Stimulated activated CD4-positive, alpha-beta T cell treated with anti-CD3 and anti-CD28 coated beads, Interleukin-15, amount 100 ng/mL, for 24 hours (primary cell): ENCODE results near the gene TASP1.
"Not testable (repeated sequence)": the region's sequence is repeated elsewhere in the genome, so short reads cannot be mapped to it uniquely, and the experiment has no call there.

Experiments
- DNase-seq: peaks from one replicate; pipeline ENCODE4 v3.0.0-alpha.2; 2020

Gene TASP1

DNA sequence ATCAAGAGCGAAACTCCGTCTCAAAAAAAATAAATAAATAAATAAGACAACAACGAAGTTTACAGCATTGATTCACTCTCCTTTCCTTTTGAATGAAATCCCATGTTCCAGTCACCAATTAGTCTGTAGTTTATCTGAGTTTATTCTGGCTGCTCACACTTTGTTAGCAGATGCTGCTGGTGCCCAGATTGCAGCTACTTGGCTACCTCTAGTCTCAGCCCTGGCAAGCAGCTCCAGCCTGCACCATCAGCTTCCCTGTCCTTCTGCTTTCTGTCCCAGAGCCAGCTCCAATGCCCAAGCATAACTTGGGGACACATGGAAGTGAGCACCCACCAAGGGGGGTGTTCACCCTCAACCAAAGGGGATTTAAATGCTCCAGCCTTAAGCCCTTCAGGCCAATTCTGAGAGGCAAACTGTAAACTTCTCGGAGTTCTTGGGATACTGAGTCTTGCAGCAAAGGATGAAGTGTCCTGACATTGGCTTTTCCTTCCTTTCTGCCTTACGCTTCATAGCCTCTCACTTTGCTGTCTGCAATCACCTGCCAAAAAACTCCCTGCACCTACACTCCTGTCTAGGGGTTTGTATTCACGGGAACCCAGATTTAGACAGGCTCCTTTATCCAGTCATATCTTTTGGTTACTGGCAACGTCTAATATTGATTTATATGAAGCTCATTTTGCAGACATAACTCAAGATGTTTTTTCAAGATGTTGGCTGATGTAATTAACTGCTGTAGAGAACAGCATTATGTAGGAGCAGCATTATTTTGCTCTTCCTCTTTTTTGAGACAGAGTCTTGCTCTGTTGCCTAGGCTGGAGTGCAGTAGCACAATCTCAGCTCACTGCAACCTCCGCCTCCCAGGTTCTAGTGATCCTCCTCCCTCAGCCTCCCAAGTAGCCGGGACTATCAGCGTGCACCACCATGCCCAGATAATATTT, 9.8 kb upstream of the TASP1 start:
- DNase-seq, result no peak

DNA sequence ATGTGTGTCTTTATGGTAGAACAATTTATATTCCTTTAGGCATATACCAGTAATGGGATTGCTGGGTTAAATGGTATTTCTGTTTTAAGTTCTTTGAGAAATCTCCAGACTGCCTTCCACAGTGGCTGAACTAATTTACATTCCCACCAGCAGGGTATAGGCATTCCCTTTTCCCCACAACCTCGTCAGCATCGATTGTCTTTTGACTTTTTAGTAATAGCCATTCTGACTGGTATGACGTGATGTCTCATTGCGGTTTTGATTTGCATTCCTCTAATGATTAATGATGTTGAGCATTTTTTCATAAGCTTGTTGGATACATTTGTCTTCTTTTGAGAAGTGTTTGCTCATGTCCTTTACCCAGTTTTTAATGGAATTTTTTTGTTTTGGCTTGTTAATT, 5.3 kb upstream of the TASP1 start:
- DNase-seq, result no peak

DNA sequence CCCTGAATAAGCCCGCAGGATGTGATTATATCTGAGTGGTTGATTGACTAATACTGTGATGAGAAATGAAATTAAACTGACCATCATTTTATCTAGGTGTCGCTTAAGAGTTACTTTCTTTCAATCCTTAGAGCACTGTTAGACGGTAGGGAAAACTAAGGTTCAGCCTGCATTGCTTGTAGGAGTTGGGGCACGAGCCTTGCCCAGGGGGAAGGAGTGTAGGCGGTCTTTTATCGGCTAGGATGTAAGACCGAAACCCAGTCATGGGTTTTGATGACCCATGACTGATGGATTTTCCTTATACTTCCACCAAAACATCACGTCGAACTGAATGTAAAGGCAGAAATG, 392 bp upstream of the TASP1 start:
- no peak for DNase-seq

DNA sequence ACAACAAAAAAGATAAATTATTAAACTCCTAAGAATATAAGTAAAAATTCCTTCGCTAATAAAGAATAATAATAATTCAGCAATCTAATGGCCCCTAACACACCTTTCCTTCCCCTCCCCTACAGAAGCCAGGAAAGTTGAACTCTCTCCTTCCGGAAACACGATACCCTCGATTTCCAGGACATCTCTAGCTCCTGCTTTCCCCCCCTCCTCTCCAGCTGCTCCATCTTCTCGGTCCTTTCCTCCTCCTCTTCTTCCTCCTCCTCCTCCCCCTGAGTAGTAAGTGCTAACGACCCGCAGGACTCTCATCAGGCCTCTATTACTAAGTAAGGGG, 603 bp downstream of the TASP1 start:
- DNase-seq, result no peak

DNA sequence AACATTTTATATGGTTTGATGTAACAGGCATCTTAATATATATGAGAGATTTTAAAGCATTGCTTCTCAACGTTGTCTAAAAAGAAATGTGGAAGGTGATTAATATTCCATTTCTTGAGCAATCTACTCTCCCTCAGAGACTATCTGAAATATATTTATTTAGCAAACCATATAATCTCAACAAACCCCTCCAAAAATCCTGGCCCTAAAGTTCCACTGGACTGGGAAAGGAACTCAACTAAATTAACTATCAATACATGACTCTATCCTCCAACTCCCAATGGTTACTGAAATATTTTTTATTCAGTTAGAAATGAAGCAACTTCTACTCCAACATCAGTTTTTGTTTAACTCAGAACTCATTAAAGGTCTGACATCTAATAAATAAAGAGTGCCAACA, 6.3 kb downstream of the TASP1 start:
- DNase-seq, result no peak

DNA sequence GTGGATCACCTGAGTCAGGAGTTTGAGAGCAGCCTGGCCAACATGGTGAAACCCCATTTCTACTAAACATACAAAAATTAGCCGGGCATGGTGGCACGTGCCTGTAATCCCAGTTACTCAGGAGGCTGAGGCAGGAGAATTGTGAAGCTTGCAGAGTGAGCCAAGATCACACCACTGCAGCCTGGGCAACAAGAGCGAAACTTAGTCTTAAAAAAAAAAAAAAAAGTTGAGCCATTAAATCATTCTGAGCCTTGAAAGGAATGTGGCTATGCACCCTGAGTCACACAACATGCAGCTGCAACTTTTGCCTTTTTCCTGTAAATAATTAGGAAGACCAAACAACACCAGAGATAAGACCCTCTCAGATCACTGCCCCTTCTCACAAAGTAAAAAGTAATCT, 11.2 kb downstream of the TASP1 start:
- not testable (repeated sequence) for DNase-seq

DNA sequence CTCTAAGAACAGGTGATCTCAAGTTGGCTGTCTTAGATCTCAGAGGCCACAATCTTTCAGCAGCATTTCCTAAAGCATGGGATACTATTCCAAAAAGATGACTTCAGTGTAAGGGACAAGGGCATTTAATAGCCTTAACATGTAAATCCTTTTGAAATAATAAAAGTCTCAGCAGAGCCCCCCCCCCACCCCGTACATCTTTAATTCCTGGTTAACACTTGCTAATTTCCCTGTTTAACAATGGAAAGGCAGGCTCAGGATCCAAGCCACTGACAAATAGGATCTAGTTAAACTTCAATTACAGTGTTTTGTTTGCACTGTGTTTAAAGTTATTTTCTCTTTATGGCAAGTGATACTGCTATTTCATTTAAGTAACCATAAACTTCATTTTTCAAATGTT, 12.0 kb downstream of the TASP1 start:
- DNase-seq, result no peak

DNA sequence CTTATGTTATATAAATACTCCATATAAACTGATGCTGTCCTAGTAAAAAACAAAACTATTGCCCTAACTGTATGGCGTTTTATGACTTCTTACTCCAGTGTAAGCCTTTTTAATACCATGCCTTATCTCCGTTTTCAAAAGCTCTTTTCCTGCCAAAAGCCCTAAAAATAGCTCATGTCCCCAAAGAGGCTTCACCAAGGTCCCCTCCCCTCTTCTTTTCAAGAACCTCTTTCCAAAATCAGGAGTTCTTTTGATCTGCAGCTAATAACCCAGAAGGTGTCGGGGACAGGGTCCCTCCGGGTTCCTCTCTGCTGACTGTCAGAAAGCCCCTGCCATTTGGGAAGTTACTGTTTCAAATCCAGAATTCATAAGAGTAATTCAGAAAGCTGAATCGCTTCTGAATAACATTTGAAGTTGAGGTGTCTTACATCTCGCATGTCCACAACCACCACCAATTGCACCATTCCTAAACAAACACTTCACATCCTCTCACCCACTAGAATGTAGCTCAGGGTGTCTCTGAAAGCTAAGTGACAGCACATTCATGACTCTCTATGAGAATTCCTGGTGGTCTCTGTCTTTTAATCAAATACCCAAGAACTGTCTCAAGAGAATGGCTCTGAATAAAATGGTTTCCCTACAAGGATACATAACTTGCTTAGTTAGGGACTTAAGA, 13.3 kb downstream of the TASP1 start:
- DNase-seq, result no peak

DNA sequence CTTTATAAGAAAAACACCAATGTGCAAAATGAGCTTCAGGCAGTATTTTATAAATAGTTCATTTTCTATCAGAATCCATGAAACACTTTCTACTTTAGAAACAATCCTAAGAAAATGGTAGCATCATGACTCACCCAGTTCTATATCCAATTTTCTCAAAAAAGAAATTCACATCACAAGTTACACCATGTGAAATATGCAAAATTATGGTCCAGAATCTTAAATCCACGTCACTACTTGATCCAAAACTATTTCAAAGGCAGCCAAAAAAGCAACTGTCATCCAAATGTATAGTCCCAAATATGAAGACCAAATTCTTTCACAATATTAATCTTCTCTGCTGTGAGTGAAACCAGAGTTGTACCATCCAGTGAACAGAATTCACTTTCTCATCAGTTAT, 19.3 kb downstream of the TASP1 start:
- not testable (repeated sequence) for DNase-seq

DNA sequence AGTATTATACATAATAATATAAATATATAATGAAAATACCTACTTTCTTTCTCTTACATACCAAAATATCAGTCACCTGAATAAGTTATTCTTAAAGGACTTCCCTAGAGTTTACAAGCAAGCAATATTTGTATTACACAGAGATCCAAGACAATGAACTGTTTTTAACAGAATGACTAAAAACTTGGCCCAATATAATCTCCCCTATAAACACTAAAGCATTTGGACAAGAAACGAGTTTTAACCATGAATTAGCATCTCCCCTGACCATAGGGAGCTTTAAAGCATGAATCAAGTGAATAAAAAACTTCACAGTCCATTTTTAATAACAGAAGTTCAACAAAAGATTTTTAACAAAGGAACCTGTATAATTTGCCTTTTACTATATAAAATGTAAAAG, 20.3 kb downstream of the TASP1 start:
- DNase-seq, result not testable (repeated sequence)

DNA sequence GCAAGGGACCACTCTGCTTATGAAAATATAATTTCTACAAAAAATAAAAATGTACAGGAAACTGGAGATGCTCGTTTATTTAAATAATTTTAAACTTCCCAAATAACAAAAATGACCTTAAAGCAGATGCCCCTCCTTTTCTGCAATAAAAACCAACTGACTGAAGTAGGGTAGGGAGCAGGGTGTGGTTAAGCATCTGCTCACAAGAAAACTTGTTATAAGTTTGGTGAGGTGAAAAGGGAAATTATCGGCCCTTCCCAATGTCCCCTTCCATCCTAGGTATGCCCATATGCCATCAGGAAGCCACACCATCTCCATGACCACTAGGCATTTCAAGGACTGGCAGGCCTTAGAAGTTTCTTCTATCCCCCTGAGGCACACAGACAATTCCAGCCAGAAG, 21.1 kb downstream of the TASP1 start:
- not testable (repeated sequence) for DNase-seq

DNA sequence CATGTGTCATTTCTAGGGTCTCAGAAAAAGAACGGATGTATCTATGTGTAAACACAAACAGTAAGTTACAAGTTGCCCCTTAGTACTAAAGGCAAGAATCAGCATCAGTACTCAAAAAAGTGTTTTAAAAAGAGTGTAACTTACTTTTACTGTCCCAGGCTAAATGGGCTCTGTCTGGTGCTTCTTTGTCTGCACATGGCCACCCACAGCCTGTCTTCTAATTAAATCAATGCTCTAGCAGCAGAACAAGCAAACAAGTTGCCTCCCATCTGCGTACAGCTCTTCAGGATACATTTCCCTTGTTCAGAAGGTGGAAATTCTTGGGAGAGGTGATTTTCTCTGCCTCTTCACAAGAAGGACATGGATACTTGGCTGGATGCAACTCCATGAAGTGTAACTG, 22.0 kb downstream of the TASP1 start:
- not testable (repeated sequence) for DNase-seq

DNA sequence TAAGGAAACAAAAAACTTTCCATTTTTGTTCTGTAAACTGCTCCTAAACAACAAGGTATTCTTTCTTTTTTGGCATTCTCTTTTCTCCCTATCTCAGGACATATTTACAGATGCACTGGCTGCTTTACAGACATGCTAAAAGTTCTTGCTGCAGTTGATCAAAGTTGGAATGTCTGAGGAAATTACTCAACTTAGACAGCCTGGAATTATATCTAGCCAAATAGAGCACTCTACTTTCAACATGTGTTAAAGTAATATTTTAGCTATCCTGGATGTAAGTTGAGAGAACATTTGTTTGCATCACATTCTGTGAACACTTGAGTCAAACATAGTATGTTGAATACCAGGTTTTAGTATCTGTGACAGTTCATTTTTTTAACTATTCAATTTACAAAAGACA, 24.8 kb downstream of the TASP1 start:
- no peak for DNase-seq

DNA sequence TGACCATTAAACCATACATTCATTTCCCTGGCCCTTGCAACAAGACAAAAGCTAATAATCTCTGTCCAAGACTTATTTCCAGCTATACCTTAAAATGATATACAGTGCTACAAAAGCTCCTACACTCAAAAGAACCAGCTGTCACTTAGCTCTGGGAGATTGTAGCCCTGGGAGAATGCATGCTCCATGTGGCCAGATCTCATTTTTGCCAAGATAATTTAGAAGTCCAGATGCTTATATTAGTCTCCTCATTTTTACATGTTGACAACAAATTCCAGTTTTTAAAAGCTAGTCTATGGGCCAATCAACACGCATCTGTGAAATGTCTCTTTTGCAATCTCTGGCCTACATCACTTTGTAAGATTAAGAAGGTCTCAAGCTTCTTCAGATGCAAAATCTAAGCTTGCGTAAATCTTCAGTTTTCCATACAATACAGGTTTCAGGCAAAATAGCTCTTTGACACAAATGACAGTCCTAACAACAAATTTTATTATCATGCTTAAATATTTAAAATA, 27.1 kb downstream of the TASP1 start:
- DNase-seq, result no peak

DNA sequence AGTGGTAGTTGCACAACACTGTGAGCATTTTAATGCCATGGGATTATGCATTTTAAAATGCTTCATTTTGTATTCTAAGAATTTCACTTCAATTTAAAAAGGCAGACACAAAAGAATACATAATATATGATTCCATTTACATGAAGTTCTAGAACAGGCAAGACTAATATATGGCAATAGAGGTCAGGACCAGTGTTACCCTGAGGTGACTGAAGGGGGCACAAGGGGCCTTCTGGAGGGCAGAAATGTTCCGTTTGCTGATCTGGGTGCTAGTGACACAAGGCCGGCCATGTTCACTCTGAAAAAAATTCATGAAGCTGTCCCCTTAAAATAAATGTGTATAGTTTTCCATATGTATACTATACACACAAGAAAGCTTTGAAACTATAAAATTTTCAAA, 28.5 kb downstream of the TASP1 start:
- no peak for DNase-seq

DNA sequence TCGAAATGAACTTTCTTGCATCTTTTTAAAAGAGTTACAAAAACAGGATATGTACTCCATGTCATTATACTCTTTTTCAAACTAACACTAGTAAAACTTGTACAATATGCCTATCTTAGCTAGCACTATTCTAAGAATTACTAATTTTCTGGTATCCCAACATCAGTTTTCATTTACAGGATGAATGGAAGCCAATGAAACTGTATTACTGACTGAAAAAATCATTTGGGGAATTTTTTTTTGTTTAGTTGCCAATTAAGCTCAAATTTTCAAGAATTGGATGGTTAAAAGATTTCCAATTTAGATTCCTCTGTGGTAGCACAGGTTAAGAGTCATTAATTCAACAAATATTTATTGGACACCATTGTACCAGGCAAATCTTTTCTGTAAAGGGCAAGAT, 30.7 kb downstream of the TASP1 start:
- DNase-seq, result no peak

DNA sequence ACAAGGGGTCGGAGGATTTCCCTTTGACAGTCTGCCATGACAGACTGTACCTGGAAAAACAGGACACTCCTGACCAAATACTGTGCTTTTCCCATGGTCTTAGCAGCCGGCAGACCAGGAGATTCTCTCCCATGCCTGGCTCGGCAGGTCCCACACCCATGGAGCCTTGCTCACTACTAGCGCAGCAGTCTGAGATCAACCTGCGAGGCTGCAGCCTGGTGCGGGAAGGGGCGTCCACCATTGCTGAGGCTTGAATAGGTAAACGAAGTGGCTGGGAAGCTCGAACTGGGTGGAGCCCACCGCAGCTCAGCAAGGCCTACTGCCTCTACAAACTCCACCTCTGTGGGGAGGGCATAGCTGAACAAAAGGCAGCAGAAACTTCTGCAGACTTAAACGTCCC, 45.3 kb downstream of the TASP1 start:
- not testable (repeated sequence) for DNase-seq

DNA sequence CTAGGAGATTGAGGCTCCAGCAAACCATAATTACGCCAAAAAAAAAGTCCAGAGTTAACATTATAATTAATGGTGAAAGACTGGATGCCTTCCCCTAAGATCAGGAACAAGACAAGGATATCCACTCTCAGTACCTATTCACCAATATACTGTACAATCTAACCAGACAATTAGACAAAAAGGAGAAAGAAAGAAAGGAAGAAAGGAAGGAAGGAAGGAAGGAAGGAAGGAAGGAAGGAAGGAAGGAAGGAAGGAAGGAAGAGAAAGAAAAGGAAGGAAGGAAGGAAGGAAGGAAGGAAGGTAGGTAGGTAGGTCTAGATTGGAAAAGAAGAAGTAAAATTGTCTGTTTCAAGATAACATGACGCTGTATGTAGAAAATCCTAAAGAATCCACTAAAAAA, 50.7 kb downstream of the TASP1 start:
- no peak for DNase-seq

DNA sequence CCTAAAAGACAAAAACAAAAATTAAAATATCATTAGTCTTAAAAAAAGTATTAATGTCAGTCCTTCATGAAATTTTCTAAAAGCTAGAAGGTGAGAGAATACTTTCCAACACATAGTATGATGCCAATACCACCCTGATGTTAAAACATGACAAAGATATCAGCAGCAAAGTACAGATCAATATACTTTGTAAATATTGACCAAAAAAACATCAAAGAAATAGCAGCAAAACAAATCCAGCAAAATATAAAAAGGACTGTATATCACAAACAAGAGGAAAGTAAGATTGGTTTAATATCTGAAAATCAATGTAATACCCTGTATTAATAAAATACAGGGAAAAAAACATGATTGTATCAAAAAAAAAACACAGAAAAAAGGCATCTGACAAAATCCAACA, 51.4 kb downstream of the TASP1 start:
- DNase-seq, result no peak

DNA sequence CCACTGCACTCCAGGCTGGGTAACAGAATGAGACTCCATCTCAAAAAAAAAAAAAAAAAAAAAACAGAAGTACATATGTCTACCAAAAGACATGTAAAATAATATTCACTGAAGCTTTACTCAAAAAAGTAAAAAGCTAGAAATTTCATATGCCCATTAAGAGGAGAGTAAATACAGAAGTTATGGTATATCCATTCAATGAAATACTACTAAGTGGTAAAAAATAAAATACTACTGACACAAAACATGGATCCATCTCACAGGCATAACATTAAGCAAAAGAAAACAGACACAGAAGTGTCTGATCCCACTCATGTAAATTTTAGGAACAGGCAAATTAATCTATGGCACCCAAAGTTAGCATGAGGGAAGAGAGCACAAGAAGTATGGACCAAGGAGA, 52.6 kb downstream of the TASP1 start:
- DNase-seq, result no peak

DNA sequence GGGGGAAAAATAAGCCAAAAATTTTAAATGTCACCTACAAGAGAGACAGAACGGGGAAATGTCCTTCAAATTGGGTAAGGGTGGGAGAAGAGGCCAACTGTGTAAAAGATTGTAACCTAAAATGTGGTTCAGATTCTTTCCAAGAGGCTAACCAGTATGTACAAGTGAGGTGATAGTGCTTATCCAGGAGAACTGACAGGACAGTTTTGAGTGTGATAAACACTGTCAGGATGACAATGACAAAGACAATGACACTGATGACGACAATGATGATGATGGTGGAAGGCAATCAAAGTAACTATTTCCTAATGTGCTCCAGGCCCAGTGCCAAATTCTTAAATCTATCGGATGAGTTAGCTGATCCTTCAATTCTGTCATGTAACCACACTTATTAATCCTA, 57.3 kb downstream of the TASP1 start:
- DNase-seq, result no peak

DNA sequence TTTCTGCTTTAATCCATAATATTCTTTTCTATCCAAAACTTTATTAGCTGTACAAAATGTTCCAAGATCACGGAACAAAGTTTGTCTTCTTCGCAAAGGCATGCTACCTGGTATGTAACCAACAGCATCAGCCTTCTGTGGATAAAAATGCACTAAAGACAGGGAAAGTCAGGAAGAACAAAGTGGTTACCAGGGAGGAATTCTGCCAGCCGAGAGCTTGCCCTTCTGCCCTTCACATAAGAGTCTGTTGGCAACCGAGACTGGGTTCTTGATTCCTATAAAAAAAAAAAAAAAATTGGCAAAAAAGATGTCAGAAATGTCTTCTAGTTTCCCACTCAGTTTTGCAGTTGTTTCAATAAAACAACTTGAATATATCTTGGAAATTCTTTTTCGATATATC, 58.0 kb downstream of the TASP1 start:
- no peak for DNase-seq

DNA sequence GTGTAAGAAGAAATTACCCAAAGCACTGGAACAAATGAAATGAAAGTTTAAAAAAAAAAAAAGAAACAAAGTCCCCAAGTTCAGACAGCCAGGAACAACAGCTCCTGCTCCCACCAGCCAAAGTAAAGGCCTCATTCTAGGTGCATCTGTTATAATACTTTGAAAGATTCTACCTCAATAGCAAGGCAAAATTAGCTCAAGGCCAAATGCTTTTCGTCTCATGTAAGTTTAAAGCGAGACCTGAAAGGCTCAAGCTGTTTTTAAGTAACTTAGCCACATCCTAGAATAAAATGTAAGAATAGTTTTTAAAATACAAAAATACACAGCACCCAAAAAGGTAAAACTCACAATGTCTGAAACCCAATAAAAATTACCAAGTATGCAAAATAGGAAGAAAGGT, 64.7 kb downstream of the TASP1 start:
- DNase-seq, result no peak

DNA sequence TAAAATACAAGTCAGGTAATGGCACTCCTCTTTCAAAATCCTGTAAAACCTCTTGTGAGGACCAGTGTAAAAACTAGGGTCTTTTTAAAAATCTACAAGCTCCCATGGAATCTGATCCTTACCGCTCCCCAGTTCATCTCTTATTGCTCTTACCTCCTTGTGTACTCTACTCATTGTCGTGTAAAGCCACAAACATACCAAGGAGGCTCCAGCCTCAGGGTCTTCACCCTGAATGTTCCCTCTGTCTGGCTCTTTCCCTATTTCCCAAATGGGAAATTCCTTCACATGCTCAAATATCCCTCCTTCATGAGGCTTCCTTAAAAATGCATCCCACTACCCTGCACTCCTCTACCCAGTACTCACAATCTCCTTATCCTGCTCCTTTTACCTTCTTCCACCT, 67.1 kb downstream of the TASP1 start:
- DNase-seq, result no peak

DNA sequence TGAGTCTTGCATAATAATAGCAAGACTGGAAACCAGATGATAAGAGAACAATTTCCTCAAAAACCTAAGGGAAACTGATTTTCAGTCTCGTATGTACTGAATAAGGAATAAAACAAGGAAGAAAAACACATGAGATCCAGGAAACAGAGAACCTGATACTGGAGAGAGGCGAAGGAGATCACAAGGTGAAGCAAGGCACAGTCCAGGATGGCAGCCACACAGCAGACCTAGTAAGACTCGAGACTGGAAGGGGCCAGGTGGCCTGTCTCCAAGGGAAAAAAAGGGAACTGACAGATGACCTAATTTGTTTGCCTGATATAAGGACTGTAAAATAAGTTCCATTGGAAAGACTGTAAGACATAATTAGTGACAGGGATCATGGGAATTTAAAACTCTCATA, 71.1 kb downstream of the TASP1 start:
- no peak for DNase-seq
